Mucosa of descending colon (tissue), 3 donors: ENCODE results near the gene CDHR3. TPM values are rescaled to one million over a fixed set of nuclear protein-coding genes. Genes with fewer than 3 reads are reported as not detected.

Experiments used
- ATAC-seq: fragments of 200-7000 bp; cut with Tn5 transposase; one replicate; pipeline ENCODE4 v1.9.1; 2020; ENCODE audit warnings: mild to moderate bottlenecking, moderate library complexity
- DNase-seq, 3 donors: peaks; one replicate each; pipeline ENCODE4 v3.0.0-alpha.2; 2020
- H3K36me3 ChIP-seq: fragments of 200-600 bp; one replicate; pipeline ENCODE4 v1.8.0; 2021; ENCODE audit warnings: low read depth, mild to moderate bottlenecking
- H3K4me1 ChIP-seq: fragments of 200-600 bp; one replicate; pipeline ENCODE4 v1.8.0; 2021; ENCODE audit warnings: low read depth, mild to moderate bottlenecking
- H3K4me3 ChIP-seq: fragments of 200-600 bp; one replicate; pipeline ENCODE4 v1.8.0; 2021; ENCODE audit warnings: mild to moderate bottlenecking
- H3K9me3 ChIP-seq: fragments of 200-600 bp; one replicate; pipeline ENCODE4 v1.8.0; 2021; ENCODE audit warnings: mild to moderate bottlenecking
- CTCF ChIP-seq: fragments of 200-600 bp; IDR thresholded peaks from one replicate; pipeline ENCODE4 v1.8.0; 2022; ENCODE audit warnings: antibody characterized with exemption, mild to moderate bottlenecking
- intact Hi-C, 2 donors: fragments of 100-400 bp; cut with DNase I in 1 of 2; cut with micrococcal nuclease in 1 of 2; formaldehyde crosslinking; loops; one replicate each; pipeline versions ENCODE4 v1.11.0 to v1.11.1; 2022; cut with DNase I, micrococcal nuclease
- total RNA-seq, 3 donors: library from RNA; stranded (reverse); fragmentation: NEBNext Ultra II Directional in 2 of 3; extraction: Animal tissue kit (Norgen Biotek cat#: 25700) in 2 of 3; gene quantifications; one replicate each; pipeline versions ENCODE4 v1.2.1 to v1.2.4, GENCODE V29; 2021 to 2023
- donor health status: DM: no; HTN: no; CAD: no; lungs with moderate emphysema.
- donor health status: DM: no; HTN: no; CAD: no.
- donor health status: DM: no; HTN: yes; CAD: no.

The CDHR3 gene
- total RNA-seq, 3 donors from 2014 or later, result 12.1 to 19.7 (median 18.4) TPM

- no peak for TF ChIP-seq CTCF
- intact Hi-C loops, result loop anchor here (5.0 to 10.0 kb wide), 5 partner anchors 105 to 390 kb away; no protein-coding TSS in a partner anchor
- DNase-seq, result no peak
- peaks cover 6% of the 10 kb centered on the region for H3K4me1 ChIP-seq
- no peak overlapping the region for H3K4me3 ChIP-seq
- ATAC-seq, result no peak
- no peaks in the 10 kb centered on the region for H3K36me3 ChIP-seq
- no peaks in the 10 kb centered on the region for H3K9me3 ChIP-seq
These were observed 79.1 kb downstream of the CDHR3 start for GRCh38 chr7:106042196-106042611.

GRCh38 chr7:106045139-106045538, 82.1 kb downstream of the CDHR3 start:
- Histone ChIP-seq H3K36me3 (no peaks in the 10 kb centered on the region), H3K4me3 (no peak overlapping the region), H3K9me3 (no peaks in the 10 kb centered on the region), H3K4me1 (peaks cover 6% of the 10 kb centered on the region)
- ATAC-seq (no peak), DNase-seq (no peak)
- TF ChIP-seq CTCF, result no peak
- intact Hi-C loops, result loop anchor here (10.0 kb wide), 2 partner anchors 280 to 390 kb away; no protein-coding TSS in a partner anchor

- DNase-seq (no peak), ATAC-seq (no peak)
- no peak for TF ChIP-seq CTCF
- H3K4me3 ChIP-seq, result no peak overlapping the region
- intact Hi-C loops, result loop anchor here (10.0 kb wide), 2 partner anchors 281 to 391 kb away; no protein-coding TSS in a partner anchor
- H3K36me3 ChIP-seq, result no peaks in the 10 kb centered on the region
- no peaks in the 10 kb centered on the region for H3K9me3 ChIP-seq
- H3K4me1 ChIP-seq, result peaks cover 6% of the 10 kb centered on the region
These were observed 82.5 kb downstream of the CDHR3 start for GRCh38 chr7:106045586-106045985.

- DNase-seq (no peak), ATAC-seq (no peak)
- TF ChIP-seq CTCF, result no peak
- Histone ChIP-seq H3K4me1 (peaks cover 6% of the 10 kb centered on the region), H3K4me3 (no peak overlapping the region), H3K9me3 (no peaks in the 10 kb centered on the region), H3K36me3 (no peaks in the 10 kb centered on the region)
- intact Hi-C loops, result loop anchor here (10.0 kb wide), 2 partner anchors 282 to 392 kb away; no protein-coding TSS in a partner anchor
These were observed 84.1 kb downstream of the CDHR3 start for GRCh38 chr7:106047184-106047583.

- intact Hi-C loops, result loop anchor here (10.0 kb wide), 2 partner anchors 283 to 393 kb away; no protein-coding TSS in a partner anchor
- ATAC-seq, result no peak
These were observed 85.0 kb downstream of the CDHR3 start for GRCh38 chr7:106047818-106048705.

More at GRCh38 chr7:106047818-106048705, 85.0 kb downstream of the CDHR3 start:
- no peak overlapping the region for H3K4me3 ChIP-seq
- no peaks in the 10 kb centered on the region for H3K9me3 ChIP-seq
- H3K36me3 ChIP-seq, result no peaks in the 10 kb centered on the region
- no peak for DNase-seq
- no peak for TF ChIP-seq CTCF
- no peaks in the 10 kb centered on the region for H3K4me1 ChIP-seq
